ENCODE results near the gene CEND1.

CEND1 gene

DNA sequence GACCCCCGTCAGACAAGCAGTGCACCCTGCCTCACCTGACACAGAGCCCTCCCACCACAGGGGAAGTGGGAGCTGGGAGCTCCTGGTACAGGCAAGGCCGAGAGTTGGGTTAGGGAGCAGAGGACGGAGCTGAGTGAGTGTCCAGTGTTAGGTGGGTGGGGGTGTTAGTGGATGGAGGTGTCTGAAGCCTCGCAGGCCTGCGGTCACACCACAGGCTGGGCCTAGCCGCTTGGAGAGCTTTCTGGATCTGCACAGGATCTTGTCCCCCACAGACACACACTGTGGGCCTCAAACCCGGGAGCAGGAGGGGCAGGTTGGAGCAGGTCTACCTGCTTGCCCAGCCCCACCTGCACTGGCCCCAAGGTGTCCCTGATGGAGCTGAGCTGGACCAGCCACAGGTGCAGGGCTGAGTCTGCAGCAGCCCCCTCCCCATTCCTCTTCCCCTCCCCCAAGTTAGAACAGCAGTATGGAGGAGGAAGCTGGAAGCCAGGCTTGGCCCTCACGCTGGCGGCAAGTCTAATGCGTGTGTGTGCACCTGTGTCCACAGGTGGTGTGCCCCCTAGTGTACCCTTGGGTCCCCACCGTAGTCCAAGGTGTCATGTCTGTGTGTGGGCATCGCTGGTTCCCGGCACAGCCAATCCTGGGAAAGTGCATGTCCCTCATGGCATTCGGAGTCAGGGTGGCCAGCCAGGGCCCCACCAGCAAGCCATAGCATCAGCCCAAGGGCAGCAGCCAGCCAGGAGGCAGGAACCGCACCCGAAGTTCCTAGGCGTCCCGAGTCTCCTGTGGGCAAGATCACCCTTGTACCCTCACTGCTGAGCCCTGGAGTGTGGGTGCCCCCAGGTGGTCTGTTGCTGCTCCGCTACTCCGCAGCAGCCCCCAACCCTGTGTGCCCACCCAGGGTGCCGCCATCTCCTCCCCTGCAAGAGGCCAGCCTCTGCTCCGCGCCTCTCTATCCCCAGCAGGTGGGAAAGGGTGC, 10.6 kb downstream of the CEND1 start:
- Histone ChIP-seq H3K27ac (ENCODE audit: poor library complexity, severe bottlenecking) (peak overlapping the region; percentile 72), H3K36me3 (ENCODE audit: low read depth) (peaks cover 32% of the 10 kb centered on the region), H3K27me3 (ENCODE audit: insufficient read depth, poor library complexity, severe bottlenecking) (no peaks in the 10 kb centered on the region), H3K9me3 (ENCODE audit: severe bottlenecking) (no peaks in the 10 kb centered on the region), H3K4me1 (ENCODE audit: insufficient read depth, poor library complexity, severe bottlenecking) (peaks cover 16% of the 10 kb centered on the region), H3K4me3 (ENCODE audit: severe bottlenecking) (no peak overlapping the region)
- DNase-seq (ENCODE audit: low spot score) (no peak), ATAC-seq (ENCODE audit: low read depth) (no peak)
- TF ChIP-seq, protein P1, sequence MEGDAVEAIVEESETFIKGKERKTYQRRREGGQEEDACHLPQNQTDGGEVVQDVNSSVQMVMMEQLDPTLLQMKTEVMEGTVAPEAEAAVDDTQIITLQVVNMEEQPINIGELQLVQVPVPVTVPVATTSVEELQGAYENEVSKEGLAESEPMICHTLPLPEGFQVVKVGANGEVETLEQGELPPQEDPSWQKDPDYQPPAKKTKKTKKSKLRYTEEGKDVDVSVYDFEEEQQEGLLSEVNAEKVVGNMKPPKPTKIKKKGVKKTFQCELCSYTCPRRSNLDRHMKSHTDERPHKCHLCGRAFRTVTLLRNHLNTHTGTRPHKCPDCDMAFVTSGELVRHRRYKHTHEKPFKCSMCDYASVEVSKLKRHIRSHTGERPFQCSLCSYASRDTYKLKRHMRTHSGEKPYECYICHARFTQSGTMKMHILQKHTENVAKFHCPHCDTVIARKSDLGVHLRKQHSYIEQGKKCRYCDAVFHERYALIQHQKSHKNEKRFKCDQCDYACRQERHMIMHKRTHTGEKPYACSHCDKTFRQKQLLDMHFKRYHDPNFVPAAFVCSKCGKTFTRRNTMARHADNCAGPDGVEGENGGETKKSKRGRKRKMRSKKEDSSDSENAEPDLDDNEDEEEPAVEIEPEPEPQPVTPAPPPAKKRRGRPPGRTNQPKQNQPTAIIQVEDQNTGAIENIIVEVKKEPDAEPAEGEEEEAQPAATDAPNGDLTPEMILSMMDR (IDR thresholded peaks at IDR 0.05; ENCODE audit: poor library complexity, severe bottlenecking): peak; percentile 12

DNA sequence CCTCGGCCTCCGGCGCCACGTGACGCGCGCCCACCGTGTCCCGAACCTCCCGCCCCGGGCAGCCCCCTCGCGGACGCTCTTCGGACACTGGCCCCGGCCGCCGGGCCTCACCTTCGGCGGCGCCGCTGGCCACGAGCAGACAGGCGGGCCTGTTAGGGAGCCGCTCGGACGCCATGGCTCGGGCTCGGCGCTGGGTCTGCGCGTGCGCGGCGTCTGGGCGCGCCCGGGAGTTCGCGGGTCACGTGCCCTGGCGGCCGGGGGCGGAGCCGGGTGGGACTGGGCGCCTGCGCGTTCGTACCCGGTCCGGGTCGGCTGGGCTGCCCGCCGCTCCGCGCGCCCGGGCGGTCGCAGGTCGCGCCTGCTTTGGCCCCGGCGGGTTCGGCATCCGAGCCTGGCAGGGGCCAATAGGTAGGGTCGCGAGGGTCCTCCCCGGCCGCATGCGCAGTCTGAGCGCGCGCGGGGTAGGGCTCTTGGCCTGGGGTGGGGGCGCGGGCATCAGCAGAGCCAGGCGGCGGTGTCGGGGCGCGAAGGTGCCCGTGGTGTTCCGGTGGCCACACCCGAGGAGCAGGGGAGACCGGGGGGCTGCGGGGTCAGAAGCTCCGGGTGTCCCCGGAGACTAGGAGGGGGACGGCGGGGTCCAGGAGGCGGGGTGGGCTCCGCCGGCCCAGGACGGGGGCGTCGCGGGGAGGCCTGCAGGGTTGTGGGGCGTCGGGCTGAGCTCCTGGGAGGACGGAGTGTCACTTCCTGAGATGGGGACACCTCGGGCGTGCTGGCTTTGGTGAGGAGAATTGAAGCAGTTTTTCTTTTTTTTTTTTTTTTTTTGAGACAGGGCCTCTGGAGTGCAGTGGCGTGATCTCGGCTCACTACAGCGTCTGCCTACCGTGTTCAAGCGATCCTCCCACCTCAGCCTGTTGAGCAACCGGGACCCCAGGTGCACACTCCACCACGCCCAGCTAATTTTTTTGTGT, 12.3 kb downstream of the CEND1 start, which contains the start of gene GATD1:
Gene GATD1, minus strand, starts transcription at position 200 of the 968 bp plus-strand sequence. Its CDS starts 25 bp downstream, at position 175.
- peak; percentile 87 for DNase-seq (ENCODE audit: low spot score)
- Histone ChIP-seq H3K4me3 (ENCODE audit: severe bottlenecking) (peak within 1 kb of the TSS; percentile 99), H3K36me3 (ENCODE audit: low read depth) (peaks cover 49% of the 10 kb centered on the region), H3K9me3 (ENCODE audit: severe bottlenecking) (no peaks in the 10 kb centered on the region), H3K4me1 (ENCODE audit: insufficient read depth, poor library complexity, severe bottlenecking) (peaks cover 10% of the 10 kb centered on the region), H3K27me3 (ENCODE audit: insufficient read depth, poor library complexity, severe bottlenecking) (no peaks in the 10 kb centered on the region), H3K27ac (ENCODE audit: poor library complexity, severe bottlenecking) (peak within 1 kb of the TSS; percentile 72)
- ATAC-seq (ENCODE audit: low read depth): peak; percentile 54
- TF ChIP-seq, protein P1 (IDR thresholded peaks at IDR 0.05; ENCODE audit: poor library complexity, severe bottlenecking): peak; percentile 7

DNA sequence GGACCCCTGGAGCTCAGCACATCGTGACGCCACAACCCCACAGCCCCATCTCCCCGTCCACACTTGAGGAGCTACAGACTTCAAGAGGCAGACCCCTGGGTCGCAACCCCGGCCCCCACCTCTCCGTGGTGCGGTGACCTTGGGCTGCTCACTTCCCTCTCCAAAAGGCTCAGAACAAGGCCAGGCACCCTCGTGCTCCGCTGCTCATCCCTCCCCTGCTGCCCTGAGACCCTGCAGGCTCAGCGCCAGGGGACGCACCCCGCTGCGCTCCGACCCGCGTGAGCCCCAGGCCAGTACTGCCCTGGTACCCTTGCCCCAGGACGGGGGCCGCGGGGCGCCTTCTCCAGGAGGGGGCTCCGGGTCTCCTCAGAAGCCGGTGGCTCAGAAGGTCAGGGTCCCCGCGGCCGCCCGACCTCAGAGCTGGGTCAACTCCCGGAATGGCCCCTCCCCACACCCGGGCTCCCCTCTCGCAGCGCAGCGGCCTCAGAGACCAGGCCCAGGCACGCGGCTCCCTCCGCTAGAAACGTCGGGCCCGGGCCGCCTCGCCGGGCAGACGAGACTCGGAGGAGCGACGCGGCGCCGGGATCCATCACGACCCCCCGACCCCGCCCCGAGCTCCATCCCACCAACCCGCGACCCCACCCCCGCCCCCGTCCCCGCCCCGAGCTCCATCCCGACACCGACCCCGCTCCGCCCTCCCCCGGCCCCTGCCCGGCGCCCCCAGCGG, 13.2 kb downstream of the CEND1 start:
- no peaks in the 10 kb centered on the region for H3K9me3 ChIP-seq (ENCODE audit: severe bottlenecking)
- H3K36me3 ChIP-seq (ENCODE audit: low read depth): peaks cover 54% of the 10 kb centered on the region
- peak overlapping the region; percentile 72 for H3K27ac ChIP-seq (ENCODE audit: poor library complexity, severe bottlenecking)
- ATAC-seq (ENCODE audit: low read depth): peak; percentile 36
- TF ChIP-seq, protein P1 (IDR thresholded peaks at IDR 0.05; ENCODE audit: poor library complexity, severe bottlenecking): no peak
- no peaks in the 10 kb centered on the region for H3K27me3 ChIP-seq (ENCODE audit: insufficient read depth, poor library complexity, severe bottlenecking)
- H3K4me1 ChIP-seq (ENCODE audit: insufficient read depth, poor library complexity, severe bottlenecking): peaks cover 10% of the 10 kb centered on the region
- DNase-seq (ENCODE audit: low spot score): peak; percentile 51
- H3K4me3 ChIP-seq (ENCODE audit: severe bottlenecking): peak overlapping the region; percentile 99

DNA sequence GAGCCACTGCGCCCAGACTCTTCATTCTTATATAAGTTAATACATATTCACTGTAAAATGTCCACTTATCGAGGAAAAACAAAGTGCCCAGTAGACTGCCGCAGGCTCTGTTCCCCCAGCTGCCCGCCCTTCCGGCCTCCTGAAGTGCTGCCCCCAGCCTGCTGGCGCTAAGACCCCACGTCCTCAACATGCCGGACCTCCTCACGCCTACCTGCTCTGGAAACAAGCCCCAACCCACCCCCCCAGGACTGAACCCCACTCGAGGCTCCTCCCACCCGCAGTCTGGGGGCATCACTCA, 13.7 kb downstream of the CEND1 start:
- peak overlapping the region; percentile 99 for H3K4me3 ChIP-seq (ENCODE audit: severe bottlenecking)
- peaks cover 10% of the 10 kb centered on the region for H3K4me1 ChIP-seq (ENCODE audit: insufficient read depth, poor library complexity, severe bottlenecking)
- DNase-seq (ENCODE audit: low spot score): peak; percentile 49
- TF ChIP-seq, protein P1 (IDR thresholded peaks at IDR 0.05; ENCODE audit: poor library complexity, severe bottlenecking): no peak
- peaks cover 59% of the 10 kb centered on the region for H3K36me3 ChIP-seq (ENCODE audit: low read depth)
- no peak for ATAC-seq (ENCODE audit: low read depth)
- no peaks in the 10 kb centered on the region for H3K27me3 ChIP-seq (ENCODE audit: insufficient read depth, poor library complexity, severe bottlenecking)
- H3K27ac ChIP-seq (ENCODE audit: poor library complexity, severe bottlenecking): peak overlapping the region; percentile 72
- no peaks in the 10 kb centered on the region for H3K9me3 ChIP-seq (ENCODE audit: severe bottlenecking)
